ENCODE results near the gene SPDYE17. TPM values are rescaled to one million over a fixed set of nuclear protein-coding genes. Genes with fewer than 3 reads are reported as not detected.

The SPDYE17 gene
- total RNA-seq, 2 experiments from 2014 or later: not detected

Other genes with a start within 250 kb of the SPDYE17 start
- under 1 TPM in 1 of 2 experiments, not detected in 1; 0.56 TPM for gene SPDYE18, start 30.2 kb upstream of the SPDYE17 start, total RNA-seq
- gene CCDC146, start 90.3 kb upstream of the SPDYE17 start, total RNA-seq: 1 to 10 TPM; 2.1 to 2.6 TPM
- under 1 TPM; 0.63 to 0.95 TPM for gene FGL2, start 167.5 kb upstream of the SPDYE17 start, total RNA-seq

All from activated CD8-positive, alpha-beta T cell treated with anti-CD3 and anti-CD28 coated beads for 36 hours (primary cell).